GM18507 (cell line): ENCODE measurements around the gene RHOG.
"Not testable (repeated sequence)": the region's sequence is repeated elsewhere in the genome, so short reads cannot be mapped to it uniquely, and the experiment has no call there.

Experiments used
- DNase-seq: peaks from one replicate; pipeline ENCODE4 v3.0.0; 2011; ENCODE audit warnings: low read depth; ENCODE audit not compliant: insufficient read length; ENCODE audit errors: extremely low spot score
- FAIRE-seq: peaks from 2 replicates; lab custom pipeline; 2011; peaks lifted over from hg19 to GRCh38; lab: Jason Lieb, UNC

Gene RHOG

GRCh38 chr11:3795131-3796001, 45.4 kb downstream of the RHOG start:
- no peak for FAIRE-seq

GRCh38 chr11:3794387-3794786, 46.4 kb downstream of the RHOG start:
- DNase-seq, FAIRE-seq: not testable (repeated sequence)

More at GRCh38 chr11:3795131-3796001, 45.4 kb downstream of the RHOG start:
- DNase-seq: no peak

GRCh38 chr11:3786781-3787428, 53.9 kb downstream of the RHOG start:
- FAIRE-seq: no peak
- DNase-seq: no peak

- FAIRE-seq: no peak
- no peak for DNase-seq
These were observed 57.1 kb downstream of the RHOG start for GRCh38 chr11:3783611-3784010.

GRCh38 chr11:3782963-3783362, 57.8 kb downstream of the RHOG start:
- no peak for FAIRE-seq

GRCh38 chr11:3781423-3781822, 59.3 kb downstream of the RHOG start:
- FAIRE-seq (no peak), DNase-seq (no peak)

More at GRCh38 chr11:3782963-3783362, 57.8 kb downstream of the RHOG start:
- no peak for DNase-seq
